Rectal smooth muscle tissue (tissue), 1 donor: ENCODE data around the gene KCNS1.

Experiments
- H3K27ac ChIP-seq: one replicate; pipeline ENCODE4 v1.7.0; 2013; ENCODE audit warnings: low read depth, low read length, inconsistent platforms
- H3K27me3 ChIP-seq: one replicate; pipeline ENCODE4 v1.7.0; 2013; ENCODE audit warnings: low read length; ENCODE audit not compliant: control insufficient read depth, insufficient read depth
- H3K36me3 ChIP-seq: one replicate; pipeline ENCODE4 v1.7.0; 2013; ENCODE audit warnings: low read length; ENCODE audit not compliant: control insufficient read depth, insufficient read depth
- H3K4me1 ChIP-seq: one replicate; pipeline ENCODE4 v1.7.0; 2013; ENCODE audit warnings: low read length; ENCODE audit not compliant: control insufficient read depth, insufficient read depth
- H3K4me3 ChIP-seq: one replicate; pipeline ENCODE4 v1.7.0; 2013; ENCODE audit warnings: low read length
- H3K9ac ChIP-seq: one replicate; pipeline ENCODE4 v1.7.0; 2013; ENCODE audit warnings: low read length

Gene KCNS1

GRCh38 chr20:45115829-45116228, 14.9 kb upstream of the KCNS1 start:
- Histone ChIP-seq H3K9ac (no peak overlapping the region), H3K36me3 (no peaks in the 10 kb centered on the region), H3K27me3 (peaks cover 2% of the 10 kb centered on the region), H3K27ac (no peak overlapping the region), H3K4me1 (no peaks in the 10 kb centered on the region), H3K4me3 (no peak overlapping the region)

- Histone ChIP-seq H3K9ac (no peak overlapping the region), H3K4me3 (no peak overlapping the region), H3K27me3 (peaks cover 2% of the 10 kb centered on the region), H3K36me3 (no peaks in the 10 kb centered on the region), H3K4me1 (no peaks in the 10 kb centered on the region), H3K27ac (no peak overlapping the region)
Observed at GRCh38 chr20:45115386-45115774, 14.5 kb upstream of the KCNS1 start.

GRCh38 chr20:45114465-45115385, 13.8 kb upstream of the KCNS1 start, which contains the start of gene WFDC5:
Gene WFDC5, minus strand, starts transcription at chr20:45115174. Its CDS starts 91 bp downstream, at chr20:45115083.
- Histone ChIP-seq H3K4me3 (no peak within 1 kb of the TSS), H3K27me3 (peaks cover 2% of the 10 kb centered on the region), H3K27ac (no peak within 1 kb of the TSS), H3K36me3 (no peaks in the 10 kb centered on the region), H3K4me1 (no peaks in the 10 kb centered on the region), H3K9ac (no peak within 1 kb of the TSS)

GRCh38 chr20:45113865-45114264, 12.9 kb upstream of the KCNS1 start:
- no peak overlapping the region for H3K27ac ChIP-seq
- H3K4me1 ChIP-seq, result no peaks in the 10 kb centered on the region
- no peak overlapping the region for H3K9ac ChIP-seq
- H3K27me3 ChIP-seq, result peaks cover 2% of the 10 kb centered on the region
- no peak overlapping the region for H3K4me3 ChIP-seq
- H3K36me3 ChIP-seq, result no peaks in the 10 kb centered on the region

GRCh38 chr20:45112754-45113153, 11.8 kb upstream of the KCNS1 start:
- H3K9ac ChIP-seq, result no peak overlapping the region
- H3K27ac ChIP-seq, result no peak overlapping the region
- H3K4me1 ChIP-seq, result no peaks in the 10 kb centered on the region
- no peak overlapping the region for H3K4me3 ChIP-seq
- H3K36me3 ChIP-seq, result no peaks in the 10 kb centered on the region
- H3K27me3 ChIP-seq, result peaks cover 2% of the 10 kb centered on the region

GRCh38 chr20:45111799-45112471, 11.0 kb upstream of the KCNS1 start:
- peaks cover 2% of the 10 kb centered on the region for H3K27me3 ChIP-seq
- no peak overlapping the region for H3K9ac ChIP-seq
- no peak overlapping the region for H3K4me3 ChIP-seq
- no peaks in the 10 kb centered on the region for H3K36me3 ChIP-seq
- H3K27ac ChIP-seq, result no peak overlapping the region
- H3K4me1 ChIP-seq, result no peaks in the 10 kb centered on the region

- H3K36me3 ChIP-seq, result no peaks in the 10 kb centered on the region
- no peak overlapping the region for H3K9ac ChIP-seq
- H3K27me3 ChIP-seq, result peaks cover 2% of the 10 kb centered on the region
- H3K4me3 ChIP-seq, result no peak overlapping the region
- H3K4me1 ChIP-seq, result no peaks in the 10 kb centered on the region
- H3K27ac ChIP-seq, result no peak overlapping the region
Observed at GRCh38 chr20:45111285-45111684, 10.4 kb upstream of the KCNS1 start.

GRCh38 chr20:45110301-45110700, 9.4 kb upstream of the KCNS1 start:
- H3K27ac ChIP-seq, result no peak overlapping the region
- no peaks in the 10 kb centered on the region for H3K36me3 ChIP-seq
- H3K4me3 ChIP-seq, result no peak overlapping the region
- H3K27me3 ChIP-seq, result peaks cover 2% of the 10 kb centered on the region
- H3K9ac ChIP-seq, result no peak overlapping the region
- no peaks in the 10 kb centered on the region for H3K4me1 ChIP-seq

- Histone ChIP-seq H3K4me1 (no peaks in the 10 kb centered on the region), H3K36me3 (no peaks in the 10 kb centered on the region), H3K27me3 (peaks cover 2% of the 10 kb centered on the region), H3K4me3 (no peak overlapping the region), H3K9ac (no peak overlapping the region), H3K27ac (no peak overlapping the region)
Observed at GRCh38 chr20:45109634-45110033, 8.7 kb upstream of the KCNS1 start.

GRCh38 chr20:45105317-45105716, 4.4 kb upstream of the KCNS1 start:
- no peak overlapping the region for H3K27ac ChIP-seq
- no peaks in the 10 kb centered on the region for H3K4me1 ChIP-seq
- no peak overlapping the region for H3K9ac ChIP-seq
- H3K36me3 ChIP-seq, result no peaks in the 10 kb centered on the region
- H3K4me3 ChIP-seq, result no peak overlapping the region
- H3K27me3 ChIP-seq, result peaks cover 2% of the 10 kb centered on the region

GRCh38 chr20:45104786-45105185, 3.9 kb upstream of the KCNS1 start:
- peaks cover 2% of the 10 kb centered on the region for H3K27me3 ChIP-seq

GRCh38 chr20:45103072-45103471, 2.1 kb upstream of the KCNS1 start:
- no peak overlapping the region for H3K4me3 ChIP-seq
- no peaks in the 10 kb centered on the region for H3K4me1 ChIP-seq
- no peaks in the 10 kb centered on the region for H3K36me3 ChIP-seq
- no peak overlapping the region for H3K27ac ChIP-seq
- H3K27me3 ChIP-seq, result peaks cover 5% of the 10 kb centered on the region
- no peak overlapping the region for H3K9ac ChIP-seq

More at GRCh38 chr20:45104786-45105185, 3.9 kb upstream of the KCNS1 start:
- H3K36me3 ChIP-seq, result no peaks in the 10 kb centered on the region
- H3K4me3 ChIP-seq, result no peak overlapping the region
- no peak overlapping the region for H3K9ac ChIP-seq
- H3K27ac ChIP-seq, result no peak overlapping the region
- no peaks in the 10 kb centered on the region for H3K4me1 ChIP-seq
